Measurements from ENCODE around the gene RAB11FIP5. TPM values are rescaled to one million over a fixed set of nuclear protein-coding genes. Genes with fewer than 3 reads are reported as not detected.

Gene RAB11FIP5
- polyA plus RNA-seq, 4 donors, result 5.1 to 37.3 (median 8.3) TPM

DNA sequence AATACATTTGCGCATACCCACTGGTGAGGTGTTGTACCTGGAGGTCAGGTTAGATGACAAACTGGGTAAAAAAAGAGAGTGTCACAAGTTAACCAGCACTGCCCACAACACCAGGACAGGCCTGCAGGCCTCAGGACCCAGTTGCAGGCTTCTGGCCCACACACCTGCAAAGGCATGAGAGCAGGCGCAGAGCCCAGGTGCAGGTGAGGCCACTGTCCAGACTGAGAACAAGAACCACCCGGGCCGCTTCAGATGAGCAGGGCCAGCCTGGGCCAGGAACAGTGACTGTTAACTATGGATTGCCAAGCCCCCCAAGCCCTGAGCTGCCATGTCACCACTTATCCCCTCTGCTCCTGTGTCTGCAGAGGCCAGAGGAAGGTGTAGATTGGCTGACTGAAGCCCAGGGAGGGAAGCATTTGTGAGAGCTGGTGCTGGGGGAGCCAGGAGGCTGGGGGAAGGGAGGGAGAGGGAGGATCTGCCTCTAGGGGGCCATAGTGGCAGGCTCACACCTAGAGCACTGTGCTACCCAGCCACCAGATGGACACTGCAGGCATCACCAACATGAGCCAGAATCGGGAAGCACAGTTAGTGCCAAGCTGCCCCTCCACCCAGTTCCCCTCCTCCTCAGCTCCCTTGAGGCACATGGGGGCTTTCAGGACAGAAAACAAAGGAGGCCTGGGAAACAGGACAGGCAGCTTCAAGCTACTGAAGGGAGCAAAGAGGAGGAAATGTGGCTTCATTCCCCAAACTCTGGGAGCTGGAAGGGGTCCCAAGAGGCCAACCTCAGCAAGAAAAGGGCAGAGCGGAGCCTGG, 76.6 kb downstream of the RAB11FIP5 start:
- FAIRE-seq, result no peak
- WGBS, 3 donors, result 87 to 92% (median 88%) methylated on average over 6 of the region's 6 CpGs

DNA sequence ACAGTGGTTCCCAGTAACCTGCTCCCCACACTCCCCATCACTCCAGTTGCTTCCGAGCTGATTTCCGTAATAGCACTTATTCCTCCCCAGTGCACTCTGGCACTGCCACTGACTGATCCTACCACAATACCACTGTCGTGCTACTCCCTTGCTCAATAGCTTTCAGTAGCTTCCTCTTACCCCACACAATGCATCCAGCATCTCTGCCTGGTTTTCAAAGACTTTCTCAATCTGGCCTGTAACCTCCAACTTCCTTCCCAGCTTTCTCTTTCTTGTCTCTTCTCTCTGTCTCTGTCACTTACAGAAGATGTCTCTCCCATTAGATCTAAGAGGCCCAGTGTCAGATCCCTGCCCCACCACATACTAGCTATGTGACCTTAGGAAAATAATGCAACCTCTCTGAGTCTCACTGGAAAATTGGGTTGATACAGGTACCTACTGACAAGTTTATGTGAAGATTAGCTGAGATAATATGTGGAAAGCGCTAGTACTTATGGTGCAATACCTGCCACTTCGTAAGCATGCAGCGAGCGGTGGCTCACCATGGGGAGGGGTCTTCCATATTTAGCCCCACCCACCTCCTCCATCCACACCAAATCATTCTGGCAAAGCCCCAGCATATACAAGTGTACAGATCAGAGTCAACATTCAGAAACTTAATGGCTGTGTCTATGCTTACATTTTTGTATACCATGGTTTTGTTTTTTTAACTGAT, 77.9 kb downstream of the RAB11FIP5 start:
- FAIRE-seq (no peak), DNase-seq (no peak)
- Histone ChIP-seq H3K27ac (ENCODE audit: low read depth in 1 of 3, low read length in 2 of 3) (no peak overlapping the region), H3K4me3 (ENCODE audit: low read depth in 1 of 3, low read length in 3 of 3) (no peak overlapping the region), H3K27me3 (ENCODE audit: control insufficient read depth in 3 of 3, insufficient read depth in 3 of 3, low read length in 3 of 3) (no peaks in the 10 kb centered on the region), H3K4me1 (ENCODE audit: control insufficient read depth in 3 of 3, insufficient read depth in 2 of 3, low read depth in 1 of 3, low read length in 2 of 3) (peaks cover 0 to 16% (median 6%) of the 10 kb centered on the region in 3 donors), H3K36me3 (ENCODE audit: control insufficient read depth in 3 of 3, insufficient read depth in 2 of 3, low read depth in 1 of 3, low read length in 3 of 3) (peaks cover 0 to 17% (median 0%) of the 10 kb centered on the region in 3 donors), H3K9me3 (ENCODE audit: control insufficient read depth in 2 of 2, insufficient read depth in 1 of 2, low read depth in 1 of 2, low read length in 1 of 2) (no peaks in the 10 kb centered on the region)
- WGBS, 3 donors, result 84 to 92% (median 90%) methylated on average over 7 of the region's 7 CpGs

More for the DNA sequence above, 76.6 kb downstream of the RAB11FIP5 start:
- Histone ChIP-seq H3K4me1 (ENCODE audit: control insufficient read depth in 3 of 3, insufficient read depth in 2 of 3, low read depth in 1 of 3, low read length in 2 of 3) (peaks cover 0 to 14% (median 4%) of the 10 kb centered on the region in 3 donors), H3K9me3 (ENCODE audit: control insufficient read depth in 2 of 2, insufficient read depth in 1 of 2, low read depth in 1 of 2, low read length in 1 of 2) (no peaks in the 10 kb centered on the region), H3K36me3 (ENCODE audit: control insufficient read depth in 3 of 3, insufficient read depth in 2 of 3, low read depth in 1 of 3, low read length in 3 of 3) (peaks cover 0 to 21% (median 0%) of the 10 kb centered on the region in 3 donors), H3K27ac (ENCODE audit: low read depth in 1 of 3, low read length in 2 of 3) (no peak overlapping the region), H3K27me3 (ENCODE audit: control insufficient read depth in 3 of 3, insufficient read depth in 3 of 3, low read length in 3 of 3) (no peaks in the 10 kb centered on the region), H3K4me3 (ENCODE audit: low read depth in 1 of 3, low read length in 3 of 3) (no peak overlapping the region)
- DNase-seq, result no peak

DNA sequence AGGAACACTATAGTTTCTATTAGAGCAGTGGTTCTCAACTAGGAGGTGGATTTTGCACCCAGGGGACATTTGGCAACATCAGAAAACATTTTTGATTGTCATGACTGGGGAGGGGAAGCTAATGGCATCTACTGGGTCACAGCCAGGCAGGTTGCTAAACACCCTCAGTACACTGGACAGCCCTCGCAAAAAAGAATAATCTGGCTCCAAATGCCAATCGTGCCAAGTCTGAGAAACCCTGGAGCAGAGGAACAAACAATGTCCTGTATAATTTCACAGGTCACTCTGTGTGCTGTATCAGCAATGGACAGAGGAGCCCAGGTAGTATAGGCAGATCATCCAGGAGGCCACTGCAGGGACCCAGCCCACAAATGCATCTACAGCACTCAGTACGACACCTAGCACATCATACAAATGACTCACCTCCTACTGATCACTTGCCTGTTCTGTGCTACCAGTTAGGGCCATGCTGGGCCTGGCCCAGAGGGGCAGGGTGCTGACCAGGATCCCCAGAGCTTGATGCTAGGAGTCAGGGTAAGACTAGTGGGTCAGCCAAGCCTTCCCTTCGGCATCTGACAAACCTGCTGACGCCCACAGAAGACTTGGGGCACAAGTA, 78.9 kb downstream of the RAB11FIP5 start:
- Histone ChIP-seq H3K27ac (ENCODE audit: low read depth in 1 of 3, low read length in 2 of 3) (no peak overlapping the region), H3K36me3 (ENCODE audit: control insufficient read depth in 3 of 3, insufficient read depth in 2 of 3, low read depth in 1 of 3, low read length in 3 of 3) (peaks cover 0 to 19% (median 0%) of the 10 kb centered on the region in 3 donors), H3K9me3 (ENCODE audit: control insufficient read depth in 2 of 2, insufficient read depth in 1 of 2, low read depth in 1 of 2, low read length in 1 of 2) (no peaks in the 10 kb centered on the region), H3K4me3 (ENCODE audit: low read depth in 1 of 3, low read length in 3 of 3) (no peak overlapping the region), H3K27me3 (ENCODE audit: control insufficient read depth in 3 of 3, insufficient read depth in 3 of 3, low read length in 3 of 3) (no peaks in the 10 kb centered on the region), H3K4me1 (ENCODE audit: control insufficient read depth in 3 of 3, insufficient read depth in 2 of 3, low read depth in 1 of 3, low read length in 2 of 3) (peaks cover 0 to 16% (median 6%) of the 10 kb centered on the region in 3 donors)
- DNase-seq, result peak in 1 of 2 donors; percentile 6
- WGBS, 3 donors, result 54 to 88% (median 75%) methylated on average over 5 of the region's 5 CpGs
- no peak for FAIRE-seq

DNA sequence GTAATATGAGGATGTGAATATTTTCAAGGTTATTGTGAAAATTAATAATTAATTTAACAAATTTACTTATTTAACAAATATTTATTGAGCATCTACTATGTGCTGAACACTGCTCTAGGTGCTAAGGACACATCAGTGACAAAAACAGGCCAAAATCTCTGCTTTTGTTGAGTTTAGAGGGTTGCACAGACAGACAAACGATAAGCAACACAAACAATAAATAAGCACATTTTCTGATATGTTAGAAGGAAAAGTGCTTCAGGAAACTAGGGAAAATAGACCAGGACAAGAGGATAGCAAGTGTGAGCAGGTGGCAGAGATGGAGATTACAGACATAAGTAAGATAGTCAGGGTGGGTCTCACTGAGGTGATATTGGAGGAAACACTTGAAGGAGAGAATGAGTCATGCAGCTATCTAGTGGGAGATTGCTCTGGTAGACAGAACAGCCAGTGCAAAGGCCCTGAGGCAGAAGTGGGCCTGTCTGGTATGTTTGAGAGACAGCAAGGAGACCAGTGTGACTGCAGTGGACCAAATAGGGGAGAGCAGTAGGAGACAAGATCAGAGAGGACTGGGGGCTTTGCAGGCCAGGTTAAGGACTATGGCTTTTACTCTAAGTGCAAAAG, 79.5 kb downstream of the RAB11FIP5 start:
- peak overlapping the region in 1 of 3 donors; percentile 80 for H3K27ac ChIP-seq (ENCODE audit: low read depth in 1 of 3, low read length in 2 of 3)

DNA sequence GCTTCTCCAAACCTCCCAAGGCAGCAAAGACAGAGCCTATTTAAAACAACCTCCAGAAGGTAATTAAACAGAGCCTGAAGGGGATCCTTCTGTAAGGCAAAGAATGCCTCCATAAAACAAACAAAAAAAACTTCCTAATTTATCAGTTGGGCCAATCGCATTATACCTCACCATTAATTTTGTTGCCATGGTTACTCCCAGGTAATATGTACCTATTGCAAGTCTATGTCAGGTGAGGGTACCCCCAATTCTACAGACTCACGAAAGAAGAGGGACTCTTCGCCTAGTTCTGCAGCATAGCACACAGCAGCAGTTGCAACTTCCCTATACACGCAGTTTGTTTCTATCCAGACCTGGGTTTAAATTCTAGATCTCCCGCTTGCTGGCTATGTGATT, 80.0 kb downstream of the RAB11FIP5 start:
- Histone ChIP-seq H3K4me1 (ENCODE audit: control insufficient read depth in 3 of 3, insufficient read depth in 2 of 3, low read depth in 1 of 3, low read length in 2 of 3) (peaks cover 0 to 16% (median 6%) of the 10 kb centered on the region in 3 donors), H3K36me3 (ENCODE audit: control insufficient read depth in 3 of 3, insufficient read depth in 2 of 3, low read depth in 1 of 3, low read length in 3 of 3) (peaks cover 0 to 19% (median 3%) of the 10 kb centered on the region in 3 donors), H3K4me3 (ENCODE audit: low read depth in 1 of 3, low read length in 3 of 3) (no peak overlapping the region), H3K27me3 (ENCODE audit: control insufficient read depth in 3 of 3, insufficient read depth in 3 of 3, low read length in 3 of 3) (no peaks in the 10 kb centered on the region), H3K9me3 (ENCODE audit: control insufficient read depth in 2 of 2, insufficient read depth in 1 of 2, low read depth in 1 of 2, low read length in 1 of 2) (no peaks in the 10 kb centered on the region), H3K27ac (ENCODE audit: low read depth in 1 of 3, low read length in 2 of 3) (peak overlapping the region; percentile 67 to 80 (median 69))
- no peak for FAIRE-seq
- 31 to 75% (median 44%) methylated on average over 5 of the region's 5 CpGs for WGBS, 3 donors
- no peak for DNase-seq

More for the DNA sequence above, 79.5 kb downstream of the RAB11FIP5 start:
- WGBS, 3 donors, result 71 to 91% (median 73%) methylated on average over 1 of the region's 1 CpG
- FAIRE-seq (no peak), DNase-seq (peak in 1 of 2 donors; percentile 39)
- H3K9me3 ChIP-seq (ENCODE audit: control insufficient read depth in 2 of 2, insufficient read depth in 1 of 2, low read depth in 1 of 2, low read length in 1 of 2), result no peaks in the 10 kb centered on the region
- peaks cover 0 to 21% (median 0%) of the 10 kb centered on the region in 3 donors for H3K36me3 ChIP-seq (ENCODE audit: control insufficient read depth in 3 of 3, insufficient read depth in 2 of 3, low read depth in 1 of 3, low read length in 3 of 3)
- peaks cover 0 to 16% (median 6%) of the 10 kb centered on the region in 3 donors for H3K4me1 ChIP-seq (ENCODE audit: control insufficient read depth in 3 of 3, insufficient read depth in 2 of 3, low read depth in 1 of 3, low read length in 2 of 3)
- H3K27me3 ChIP-seq (ENCODE audit: control insufficient read depth in 3 of 3, insufficient read depth in 3 of 3, low read length in 3 of 3), result no peaks in the 10 kb centered on the region
- no peak overlapping the region for H3K4me3 ChIP-seq (ENCODE audit: low read depth in 1 of 3, low read length in 3 of 3)

DNA sequence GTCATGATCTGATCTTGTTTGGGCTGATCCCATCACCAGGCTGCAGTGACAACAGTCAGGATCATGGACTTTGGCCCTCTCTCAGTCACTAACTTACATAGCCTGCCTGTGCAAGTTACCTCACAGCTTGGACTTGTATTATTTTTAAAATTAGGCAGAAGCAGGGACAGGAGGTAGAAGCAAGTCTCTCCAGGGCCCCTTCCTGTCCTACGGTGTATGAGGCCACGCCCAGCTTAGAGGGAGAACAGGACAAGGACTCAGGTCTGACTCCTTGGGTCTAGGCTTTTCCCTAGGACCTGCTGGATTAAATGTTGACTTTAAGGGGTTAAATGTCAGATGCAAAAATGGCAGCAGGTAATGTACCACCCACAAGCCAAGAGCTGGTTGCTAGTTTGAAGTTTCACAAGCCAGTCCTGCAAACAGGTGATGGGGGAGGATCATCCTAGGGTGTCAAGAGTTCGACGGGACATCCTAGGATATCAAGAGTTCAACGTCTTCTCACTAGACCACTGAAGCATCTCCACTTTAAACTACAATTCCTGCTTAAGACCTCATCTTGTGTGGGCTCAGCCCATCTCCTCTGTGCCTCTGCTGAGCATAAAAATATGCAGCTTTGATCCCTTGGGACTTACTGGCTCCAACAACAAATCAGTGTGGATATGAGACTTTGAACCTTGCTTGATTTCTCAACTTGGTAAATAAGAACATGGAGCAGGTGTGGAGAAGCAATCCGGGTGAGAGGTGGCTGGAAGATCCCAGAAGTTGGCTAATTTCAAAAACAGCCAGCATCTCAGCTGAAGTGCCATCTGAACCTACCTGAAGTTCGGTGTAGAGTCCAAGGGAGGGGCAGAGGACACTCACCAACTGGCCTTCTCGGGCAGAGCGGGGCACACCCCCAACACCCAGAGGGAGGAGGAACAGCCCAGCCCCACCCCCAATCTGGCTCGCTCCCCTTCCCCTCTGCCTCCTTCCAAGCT, 80.7 kb downstream of the RAB11FIP5 start:
- WGBS, 3 donors, result 19 to 62% (median 45%) methylated on average over 10 of the region's 10 CpGs
- Histone ChIP-seq H3K36me3 (ENCODE audit: control insufficient read depth in 3 of 3, insufficient read depth in 2 of 3, low read depth in 1 of 3, low read length in 3 of 3) (peaks cover 0 to 20% (median 3%) of the 10 kb centered on the region in 3 donors), H3K9me3 (ENCODE audit: control insufficient read depth in 2 of 2, insufficient read depth in 1 of 2, low read depth in 1 of 2, low read length in 1 of 2) (no peaks in the 10 kb centered on the region), H3K4me1 (ENCODE audit: control insufficient read depth in 3 of 3, insufficient read depth in 2 of 3, low read depth in 1 of 3, low read length in 2 of 3) (peaks cover 0 to 16% (median 6%) of the 10 kb centered on the region in 3 donors), H3K27ac (ENCODE audit: low read depth in 1 of 3, low read length in 2 of 3) (peak overlapping the region; percentile 67 to 80 (median 69)), H3K27me3 (ENCODE audit: control insufficient read depth in 3 of 3, insufficient read depth in 3 of 3, low read length in 3 of 3) (no peaks in the 10 kb centered on the region), H3K4me3 (ENCODE audit: low read depth in 1 of 3, low read length in 3 of 3) (no peak overlapping the region)
- DNase-seq (peak; percentile 90 to 92), FAIRE-seq (no peak)

DNA sequence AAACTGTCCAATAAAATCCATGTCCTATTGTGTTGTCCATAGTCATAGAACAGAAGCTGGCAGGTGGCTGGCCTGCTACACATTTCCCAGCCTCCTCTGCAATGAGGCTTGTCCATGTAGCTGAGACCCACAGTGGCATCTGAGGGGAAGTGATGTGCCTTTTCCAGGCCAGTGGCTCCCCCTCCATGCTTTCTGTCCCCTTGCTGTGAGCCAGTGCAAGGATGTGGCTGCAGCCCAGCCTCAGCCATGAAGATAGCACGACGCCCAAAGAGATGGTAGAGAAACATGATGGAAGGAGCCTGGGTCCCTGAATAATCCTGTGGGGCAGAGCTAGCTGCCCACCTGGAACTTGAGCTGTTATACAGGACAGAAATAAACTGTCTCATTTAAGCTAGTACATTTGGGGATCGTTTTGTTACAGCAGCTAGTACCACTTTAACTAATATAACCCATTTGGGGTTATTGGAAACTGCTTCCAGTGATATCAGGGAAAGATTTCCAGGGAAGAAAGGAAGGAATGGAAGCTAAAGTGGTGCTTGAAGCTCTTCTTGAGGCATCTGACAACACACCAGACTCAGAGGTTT, 81.6 kb downstream of the RAB11FIP5 start:
- Histone ChIP-seq H3K9me3 (ENCODE audit: control insufficient read depth in 2 of 2, insufficient read depth in 1 of 2, low read depth in 1 of 2, low read length in 1 of 2) (no peaks in the 10 kb centered on the region), H3K4me3 (ENCODE audit: low read depth in 1 of 3, low read length in 3 of 3) (no peak overlapping the region), H3K27ac (ENCODE audit: low read depth in 1 of 3, low read length in 2 of 3) (peak overlapping the region in 1 of 3 donors; percentile 80), H3K4me1 (ENCODE audit: control insufficient read depth in 3 of 3, insufficient read depth in 2 of 3, low read depth in 1 of 3, low read length in 2 of 3) (peaks cover 0 to 16% (median 6%) of the 10 kb centered on the region in 3 donors), H3K36me3 (ENCODE audit: control insufficient read depth in 3 of 3, insufficient read depth in 2 of 3, low read depth in 1 of 3, low read length in 3 of 3) (peaks cover 0 to 14% (median 3%) of the 10 kb centered on the region in 3 donors), H3K27me3 (ENCODE audit: control insufficient read depth in 3 of 3, insufficient read depth in 3 of 3, low read length in 3 of 3) (no peaks in the 10 kb centered on the region)
- no peak for FAIRE-seq
- WGBS, 3 donors, result 65 to 81% (median 72%) methylated on average over 3 of the region's 3 CpGs
- no peak for DNase-seq
